DMS153 (cell line): ENCODE measurements around the gene POLRMT.
"Not testable (repeated sequence)": the region's sequence is repeated elsewhere in the genome, so short reads cannot be mapped to it uniquely, and the experiment has no call there.

ENCODE experiments used
- DNase-seq: peaks from one replicate; lab custom pipeline; 2025; lab: John Stamatoyannopoulos, UW

POLRMT gene

DNA sequence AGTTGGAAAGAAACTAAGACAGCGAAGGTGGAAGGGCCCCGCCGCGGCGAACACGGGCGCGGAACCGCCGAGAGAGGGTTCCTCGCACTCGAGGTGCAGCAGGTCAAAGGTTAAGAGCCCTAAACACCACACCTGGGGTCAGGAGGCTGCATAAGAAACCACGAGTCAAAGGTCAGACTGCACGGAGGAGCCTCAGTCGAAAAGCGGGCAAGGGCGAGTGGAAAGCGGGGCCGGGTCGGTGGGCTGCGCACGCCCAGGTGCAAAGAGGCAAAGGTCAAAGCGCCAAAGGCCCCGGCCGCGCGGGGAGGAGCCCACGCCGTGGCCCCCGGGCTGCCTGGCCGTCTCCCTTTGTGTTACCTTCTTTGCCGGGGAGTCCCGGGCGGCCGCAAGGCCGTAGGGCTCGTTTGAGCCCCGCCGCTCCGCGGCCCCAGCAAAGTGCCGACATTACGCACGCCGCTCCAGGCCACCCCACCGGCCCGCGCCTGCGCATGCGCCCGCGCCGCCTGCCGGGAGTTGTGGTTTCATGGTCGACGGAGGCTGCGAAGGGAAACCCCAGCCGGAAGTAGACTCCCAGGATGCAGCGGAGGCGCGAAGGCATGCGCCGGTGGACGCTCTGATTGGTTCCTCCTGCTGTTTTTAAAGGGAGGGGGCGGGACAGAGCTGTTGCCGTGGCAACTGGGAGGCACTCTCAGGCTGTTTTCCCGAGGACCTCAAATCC is at the start of gene POLRMT:
Gene POLRMT, minus strand, starts transcription at position 470 of the 718 bp plus-strand sequence. Its CDS starts 25 bp downstream, at position 445.
- peak; percentile 85 for DNase-seq

GRCh38 chr19:682678-683320 is 49.5 kb upstream of the POLRMT start:
- DNase-seq = no peak

- peak; percentile 71 for DNase-seq
These were observed 48.0 kb upstream of the POLRMT start for GRCh38 chr19:681029-682019.

DNA sequence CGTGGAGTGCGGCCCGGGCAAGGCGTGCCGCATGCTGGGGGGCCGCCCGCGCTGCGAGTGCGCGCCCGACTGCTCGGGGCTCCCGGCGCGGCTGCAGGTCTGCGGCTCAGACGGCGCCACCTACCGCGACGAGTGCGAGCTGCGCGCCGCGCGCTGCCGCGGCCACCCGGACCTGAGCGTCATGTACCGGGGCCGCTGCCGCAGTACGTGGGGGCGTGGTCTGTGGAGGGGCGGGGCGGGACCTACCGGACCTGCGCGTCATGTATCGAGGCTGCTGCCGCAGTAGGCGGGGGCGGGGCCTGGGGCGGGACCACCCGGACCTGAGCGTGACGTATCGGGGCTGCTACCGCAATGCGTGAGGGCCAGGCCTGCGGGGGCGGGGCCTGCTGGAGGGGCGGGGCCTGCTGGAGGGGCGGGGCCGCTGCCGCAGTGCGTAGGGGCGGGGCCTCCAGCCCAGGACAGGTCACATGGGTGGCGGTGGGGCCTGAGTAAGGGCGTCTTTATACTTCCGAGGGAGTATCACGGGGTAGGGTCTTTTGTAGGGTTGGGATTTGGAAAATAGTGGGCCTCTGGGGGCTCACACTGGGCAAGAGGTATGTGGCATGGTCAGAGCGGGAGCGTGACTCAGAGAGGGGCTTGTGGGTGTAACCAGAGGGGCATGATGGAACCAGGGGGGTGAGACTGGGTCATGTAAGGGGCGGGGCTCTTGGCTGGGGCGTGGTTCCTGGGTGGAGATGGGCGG is 47.1 kb upstream of the POLRMT start:
- peak; percentile 86 for DNase-seq

- DNase-seq = no peak
These were observed 46.3 kb upstream of the POLRMT start for GRCh38 chr19:679418-680286.

DNA sequence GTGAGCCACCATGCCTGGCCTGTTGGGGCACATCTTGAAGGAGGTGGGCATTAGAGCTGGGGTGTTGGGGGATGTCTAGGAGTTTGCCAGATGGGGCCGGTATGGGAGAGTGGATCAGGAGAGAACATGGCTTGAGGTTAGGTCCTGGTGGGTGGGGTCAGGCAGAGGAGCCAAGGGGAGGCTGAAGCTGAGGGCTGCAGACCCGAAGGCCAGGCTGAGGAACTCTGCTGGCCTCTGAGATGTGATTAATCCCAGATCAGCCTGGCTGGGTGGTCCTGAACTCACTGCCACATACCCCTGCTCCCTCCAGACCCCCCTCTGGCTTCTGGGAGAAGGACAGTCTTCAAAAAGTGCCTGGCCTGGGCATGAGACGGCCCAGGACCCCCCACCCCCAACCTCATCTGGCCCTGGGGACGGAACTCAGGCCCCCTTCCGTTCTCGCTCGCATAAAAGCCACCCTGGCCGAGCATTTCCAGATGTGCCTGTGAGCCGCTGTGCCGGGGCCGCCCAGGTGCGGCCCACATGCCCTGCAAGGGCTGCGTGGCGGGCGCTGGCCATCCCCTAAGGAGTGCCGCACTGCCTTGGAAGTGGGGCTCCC is 45.6 kb upstream of the POLRMT start:
- DNase-seq = no peak

- DNase-seq = no peak
These were observed 44.5 kb upstream of the POLRMT start for GRCh38 chr19:677601-678436.

DNA sequence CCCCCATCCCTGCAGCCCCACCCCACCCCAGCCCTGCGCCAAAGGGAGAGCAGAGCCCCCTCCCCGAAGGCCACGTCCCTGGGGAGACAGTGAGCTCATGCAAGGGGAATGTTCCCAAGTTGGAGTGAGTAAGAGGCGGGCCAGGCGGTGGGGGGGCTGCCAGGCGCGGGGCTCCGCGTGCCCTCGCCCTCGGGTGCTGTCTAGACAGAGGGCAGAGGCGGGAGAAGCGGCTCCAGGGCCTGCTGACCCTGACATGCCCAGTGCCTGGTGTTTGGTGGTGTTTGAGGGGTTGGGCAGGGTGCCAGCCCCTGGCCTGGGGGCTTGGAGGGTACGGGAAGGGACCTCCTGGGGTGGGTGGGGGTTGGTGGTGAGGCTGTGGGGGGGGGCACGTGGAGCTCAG is 43.9 kb upstream of the POLRMT start:
- no peak for DNase-seq

- no peak for DNase-seq
These were observed 43.2 kb upstream of the POLRMT start, which contains the start of gene FSTL3 for GRCh38 chr19:676339-677105. Gene FSTL3 (plus strand): TSS chr19:676392. CDS start chr19:676424, 32 bp downstream.

DNA sequence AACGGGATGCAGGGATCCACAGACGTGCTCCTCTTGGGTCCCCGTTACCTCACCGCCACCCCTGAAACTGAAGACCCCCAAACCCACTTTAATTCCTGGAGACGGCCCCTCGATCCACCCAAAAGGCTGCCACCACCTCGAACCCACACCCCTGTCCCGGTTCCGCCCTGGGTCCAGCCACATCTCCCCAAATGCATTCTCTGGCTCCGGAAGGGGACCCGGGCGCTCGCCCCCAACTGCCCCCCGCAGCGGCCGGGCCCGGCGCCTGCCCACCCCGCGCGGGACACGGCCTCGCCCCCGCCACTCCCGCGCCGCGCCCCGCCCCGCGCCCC is 42.6 kb upstream of the POLRMT start:
- no peak for DNase-seq

GRCh38 chr19:674282-675151 is 41.2 kb upstream of the POLRMT start:
- DNase-seq = no peak

GRCh38 chr19:670609-671075 is 37.3 kb upstream of the POLRMT start:
- DNase-seq = no peak

DNA sequence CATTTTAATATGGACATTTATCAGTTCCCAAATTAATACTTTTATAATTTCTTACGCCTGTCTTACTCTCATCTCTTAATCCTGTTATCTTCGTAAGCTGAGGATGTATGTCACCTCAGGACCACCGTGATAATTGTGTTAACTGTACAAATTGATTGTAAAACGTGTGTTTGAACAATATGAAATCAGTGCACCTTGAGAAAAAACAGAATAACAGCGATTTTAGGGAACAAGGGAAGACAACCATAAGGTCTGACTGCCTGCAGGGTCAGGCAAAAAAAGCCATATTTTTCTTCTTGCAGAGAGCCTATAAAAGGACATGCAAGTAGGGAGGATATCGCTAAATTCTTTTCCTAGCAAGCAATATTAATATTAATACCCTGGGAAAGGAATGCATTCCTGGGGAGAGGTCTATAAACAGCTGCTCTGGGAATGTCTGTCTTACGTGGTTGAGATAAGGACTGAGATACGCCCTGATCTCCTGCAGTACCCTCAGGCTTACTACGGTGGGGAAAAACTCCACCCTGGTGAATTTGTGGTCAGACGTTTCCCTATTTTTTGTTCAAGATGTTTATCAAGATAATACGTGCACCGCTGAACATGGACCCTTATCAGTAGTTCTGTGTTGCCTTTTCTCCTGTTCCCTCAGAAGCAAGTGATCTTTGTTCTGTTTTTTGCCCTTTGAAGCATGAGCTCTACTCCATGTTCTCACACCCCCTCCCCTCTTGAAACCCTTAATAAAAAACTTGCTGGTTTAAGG is 35.5 kb upstream of the POLRMT start:
- DNase-seq = not testable (repeated sequence)

- DNase-seq = not testable (repeated sequence)
These were observed 33.7 kb upstream of the POLRMT start for GRCh38 chr19:666985-667573.

DNA sequence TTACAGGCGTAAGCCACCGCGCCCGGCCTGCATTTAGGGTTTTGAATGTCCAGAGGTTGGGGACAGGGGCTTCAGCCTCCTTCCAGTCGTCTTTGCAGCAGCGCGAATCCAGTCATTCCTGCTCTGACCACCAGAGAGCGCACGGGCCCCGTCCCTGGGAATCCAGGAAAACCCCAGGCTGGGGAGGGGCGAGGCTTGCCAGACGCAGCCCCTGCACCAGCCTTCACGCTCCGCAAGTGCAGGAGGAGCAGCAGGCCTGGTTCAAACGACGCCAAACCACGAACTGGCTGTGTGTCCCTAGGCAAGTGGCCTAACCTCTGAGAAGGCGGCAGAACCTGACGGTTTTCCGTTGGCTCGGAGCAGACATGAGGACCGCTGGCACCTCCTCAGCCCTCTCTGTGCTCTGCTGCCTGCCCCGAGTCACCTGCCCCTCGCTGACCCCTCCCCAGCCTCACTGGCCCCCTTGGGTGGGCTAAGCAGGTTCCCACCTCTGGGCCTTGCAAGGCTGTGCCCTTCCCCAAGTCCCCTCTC is 31.6 kb upstream of the POLRMT start:
- no peak for DNase-seq

DNA sequence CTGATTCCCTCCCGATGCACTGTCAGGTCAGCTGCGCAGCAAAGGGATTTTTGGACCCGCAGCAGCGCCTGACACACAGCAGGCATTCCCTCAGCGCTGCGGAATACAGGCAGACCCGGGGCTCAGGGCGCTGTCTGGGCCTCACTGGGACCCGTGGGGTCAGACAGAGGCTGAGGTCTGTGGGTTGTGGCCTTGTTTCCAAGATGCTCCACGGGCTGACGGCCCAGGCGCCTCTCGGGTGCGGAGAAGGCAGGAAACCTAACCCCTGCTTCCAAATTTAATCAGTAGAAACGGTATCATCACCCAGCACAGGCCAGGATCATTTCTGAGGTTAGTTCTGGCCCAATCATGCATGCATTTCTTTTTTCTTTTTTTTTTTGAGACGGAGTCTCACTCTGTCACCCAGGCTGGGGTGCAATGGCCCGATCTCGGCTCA is 30.4 kb upstream of the POLRMT start:
- DNase-seq = no peak
